K562 (cell line): ENCODE results near the gene VEGFB. TPM values are rescaled to one million over a fixed set of nuclear protein-coding genes. Genes with fewer than 3 reads are reported as not detected.

Source experiments
- ATAC-seq: fragments of 200-7000 bp; cut with Tn5 transposase; 3 replicates; pipeline ENCODE4 v1.9.1; 2020; ENCODE audit warnings: moderate library complexity
- BruUV-seq: library from RNA; stranded (reverse); fragments of 400-500 nt; replicated peaks from 2 replicates; lab custom pipeline; 2021; lab: Mats Ljungman, UMichigan
- CTCF ChIA-PET: fragments of 300-600 bp; formaldehyde crosslinking; extraction: SDS; loops from one replicate; lab custom pipeline; 2021; ENCODE audit warnings: low intra/inter-chr PET ratio; lab: Yijun Ruan, JAX
- POLR2A ChIA-PET: fragments of 300-600, 350-650 bp; sonication (Branson Sonifier 250); formaldehyde crosslinking; extraction: SDS; loops from one replicate; lab custom pipeline; 2021; ENCODE audit warnings: antibody characterized with exemption, inconsistent platforms; lab: Yijun Ruan, JAX
- DNase-seq, 4 experiments: peaks; one replicate each; pipeline versions ENCODE4 v3.0.0 to v3.0.0-alpha.2; 2011 to 2018; ENCODE audit warnings: low spot score in 3 of 4, mixed read lengths in 3 of 4; ENCODE audit errors: extremely low read depth in 1 of 4
- FAIRE-seq: peaks from 2 replicates; lab custom pipeline; 2011; peaks lifted over from hg19 to GRCh38; lab: Jason Lieb, UNC
- H2AFZ ChIP-seq: 2 replicates; pipeline ENCODE4 v1.6.0; 2011; ENCODE audit warnings: low read depth, low read length, control low read depth, inconsistent platforms
- H3K27ac ChIP-seq: fragments of 200-600 bp; 3 replicates; pipeline ENCODE4 v1.8.0; 2011; ENCODE audit warnings: low read depth, mild to moderate bottlenecking, control low read depth, inconsistent platforms, low read length, moderate library complexity, mixed read lengths; ENCODE audit errors: extremely low read depth
- H3K27me3 ChIP-seq, 2 experiments: fragments of 300-600 bp in 1 of 2; 2 replicates in 1 of 2; 3 replicates in 1 of 2; pipeline versions ENCODE4 v1.6.0 to v1.8.0; 2011; ENCODE audit warnings: inconsistent platforms in 2 of 2, low read length in 2 of 2, mild to moderate bottlenecking in 1 of 2, mixed read lengths in 1 of 2, moderate library complexity in 1 of 2; ENCODE audit not compliant: control insufficient read depth in 2 of 2, insufficient read depth in 2 of 2
- H3K36me3 ChIP-seq: fragments of 300-600 bp; 3 replicates; pipeline ENCODE4 v1.8.0; 2011; ENCODE audit warnings: mild to moderate bottlenecking, low read length, inconsistent platforms; ENCODE audit not compliant: control insufficient read depth, insufficient read depth
- H3K4me1 ChIP-seq, 2 experiments: fragments of 200-600 bp in 1 of 2; replicated peaks in 1 of 2; 2 replicates in 1 of 2; 3 replicates in 1 of 2; pipeline versions ENCODE4 v1.5.1 to v1.8.0; 2011; ENCODE audit warnings: inconsistent platforms in 2 of 2, low read length in 2 of 2, mild to moderate bottlenecking in 1 of 2, mixed read lengths in 1 of 2, moderate library complexity in 1 of 2; ENCODE audit not compliant: control insufficient read depth in 2 of 2, insufficient read depth in 2 of 2
- H3K4me2 ChIP-seq: 2 replicates; pipeline ENCODE4 v1.6.1; 2011; ENCODE audit warnings: low read length, control low read depth, inconsistent platforms, mixed read lengths; ENCODE audit not compliant: insufficient read depth
- H3K4me3 ChIP-seq: fragments of 200-600 bp; sonication (generic), shearing (Covaris generic); 2 replicates; pipeline ENCODE4 v1.5.1; 2016; ENCODE audit warnings: control low read depth, inconsistent platforms
- H3K79me2 ChIP-seq: fragments of 200-600 bp; 3 replicates; pipeline ENCODE4 v1.8.0; 2011; ENCODE audit warnings: low read length, inconsistent platforms; ENCODE audit not compliant: control insufficient read depth, insufficient read depth
- H3K9ac ChIP-seq, 2 experiments: 2 replicates each; pipeline versions ENCODE4 v1.6.0 to v1.6.1; 2011; ENCODE audit warnings: low read depth in 2 of 2, low read length in 2 of 2, control low read depth in 1 of 2, inconsistent platforms in 1 of 2, mild to moderate bottlenecking in 1 of 2, mixed read lengths in 1 of 2; ENCODE audit not compliant: insufficient read depth in 1 of 2
- H3K9me1 ChIP-seq: one replicate; pipeline ENCODE4 v1.6.0; 2011; ENCODE audit warnings: inconsistent platforms, mild to moderate bottlenecking, low read length, moderate library complexity; ENCODE audit not compliant: control insufficient read depth, insufficient read depth
- H3K9me3 ChIP-seq: replicated peaks from 2 replicates; pipeline ENCODE4 v1.5.1; 2011; ENCODE audit warnings: low read depth, low read length, inconsistent platforms; ENCODE audit not compliant: control insufficient read depth, insufficient read depth
- H4K20me1 ChIP-seq: replicated peaks from 2 replicates; pipeline ENCODE4 v1.6.1; 2011; ENCODE audit warnings: low read length, inconsistent platforms, mixed read lengths; ENCODE audit not compliant: control insufficient read depth, insufficient read depth
- ATF7 ChIP-seq: fragments of 450-650 bp; IDR thresholded peaks from 2 replicates; pipeline ENCODE4 v1.7.1; 2014; ENCODE audit warnings: mild to moderate bottlenecking, moderate library complexity
- BMI1 ChIP-seq: fragments of 150-350 bp; IDR thresholded peaks from 2 replicates; pipeline ENCODE4 v1.6.1; 2014; ENCODE audit warnings: low read length
- CAMTA2 ChIP-seq: fragments of 250-450 bp; sonication (Bioruptor Pico); conservative IDR thresholded peaks from 2 replicates; pipeline ENCODE4 v1.5.1; 2022
- CC2D1A ChIP-seq: fragments of 450-650 bp; IDR thresholded peaks from 2 replicates; pipeline ENCODE4 v1.6.1; 2017; ENCODE audit warnings: mild to moderate bottlenecking
- CTCFL ChIP-seq: IDR thresholded peaks from 2 replicates; pipeline ENCODE4 v1.6.1; 2011; ENCODE audit warnings: borderline replicate concordance, low read depth, mild to moderate bottlenecking, moderate library complexity, low read length; ENCODE audit not compliant: insufficient read depth, poor library complexity, severe bottlenecking
- KDM1A ChIP-seq, 2 experiments: fragments of 450-650 bp; IDR thresholded peaks; 2 replicates each; pipeline ENCODE4 v1.6.1; 2016; ENCODE audit warnings: mild to moderate bottlenecking in 2 of 2
- LEF1 ChIP-seq: fragments of 450-650 bp; IDR thresholded peaks from 2 replicates; pipeline ENCODE4 v1.6.1; 2016; ENCODE audit warnings: mild to moderate bottlenecking
- POLR2A ChIP-seq: fragments of 450-650 bp; conservative IDR thresholded peaks from 2 replicates; pipeline ENCODE4 v1.6.1; 2016
- POLR2AphosphoS5 ChIP-seq: IDR thresholded peaks from 2 replicates; pipeline ENCODE4 v1.6.1; 2011; ENCODE audit warnings: mild to moderate bottlenecking, low read depth, low read length, moderate library complexity; ENCODE audit not compliant: control insufficient read depth, insufficient read depth
- POLR2G ChIP-seq: fragments of 200-400 bp; formaldehyde crosslinking; IDR thresholded peaks from 2 replicates; pipeline ENCODE4 v1.6.1; 2017; ENCODE audit warnings: low read depth, mild to moderate bottlenecking, antibody characterized with exemption, low read length, moderate library complexity
- RBFOX2 ChIP-seq: fragments of 200-400 bp; formaldehyde crosslinking; IDR thresholded peaks from 2 replicates; pipeline ENCODE4 v1.6.1; 2017; ENCODE audit warnings: low read depth, mild to moderate bottlenecking, low read length, moderate library complexity
- RBM15 ChIP-seq: fragments of 200-400 bp; formaldehyde crosslinking; IDR thresholded peaks from 2 replicates; pipeline ENCODE4 v1.6.1; 2018; ENCODE audit warnings: mild to moderate bottlenecking, low read length, moderate library complexity; ENCODE audit not compliant: insufficient read depth
- SNRNP70 ChIP-seq: fragments of 200-400 bp; formaldehyde crosslinking; optimal IDR thresholded peaks from 2 replicates; pipeline ENCODE3; 2017; ENCODE audit warnings: low read depth, low read length
- ZNF232 ChIP-seq: sonication (generic); formaldehyde crosslinking; IDR thresholded peaks from 2 replicates; pipeline ENCODE4 v1.8.0; 2022; ENCODE audit warnings: mild to moderate bottlenecking, missing genetic modification reagents
- WGBS: fragments of 100-300 bp; shearing (Covaris generic); methylation state at CpG from one replicate; pipeline ENCODE4 v1.1.6; 2016; ENCODE audit warnings: low coverage, mixed read lengths; ENCODE audit not compliant: insufficient coverage; ENCODE audit errors: missing lambda C conversion rate; 5-methylcytosine and 5-hydroxymethylcytosine counted together
- in situ Hi-C: fragments of 300-500 bp; cut with MboI; formaldehyde crosslinking; loops from 4 replicates; pipeline ENCODE4 v1.15.0; 2018; ENCODE audit warnings: inconsistent platforms, mixed read lengths
- intact Hi-C: fragments of 100-400 bp; cut with micrococcal nuclease; formaldehyde crosslinking; loops from 2 replicates; pipeline ENCODE4 v1.14.2; 2022
- polyA plus RNA-seq, 8 experiments: library from polyadenylated mRNA; depleted of rRNA in 4 of 8; stranded (reverse) in 5 of 8; unstranded in 3 of 8; fragments of >200 nt; fragmentation: Nextera tagmentation in 2 of 8; fragmentation: Illumina TruSeq in 1 of 8; extraction: Ambion mirVana in 2 of 8; extraction: Trizol in 1 of 8; gene quantifications; 2 replicates each; pipeline versions ENCODE4 v1.2.1 to v1.2.3, GENCODE V29; 2011 to 2014; ENCODE audit warnings: inconsistent platforms in 1 of 8, missing spikeins in 1 of 8
- total RNA-seq, 7 experiments: library from RNA; depleted of rRNA in 6 of 7; stranded (reverse); fragments of >200 nt in 6 of 7; fragmentation: Illumina TruSeq in 2 of 7; extraction: Trizol in 2 of 7; gene quantifications; 2 replicates each; pipeline versions ENCODE4 v1.2.1 to v1.2.3, GENCODE V29; 2011 to 2021; ENCODE audit warnings: low replicate concordance in 1 of 7
- TF ChIP-seq, protein P1 (sequence below): sonication (generic); formaldehyde crosslinking; IDR thresholded peaks from 2 replicates; pipeline ENCODE4 v1.8.1; 2023; ENCODE audit warnings: mild to moderate bottlenecking, missing genetic modification reagents

VEGFB gene
- total and polyA plus RNA-seq, 9 of the 15 experiments (the other 6 are each of a cell fraction or from before 2014, with no cell fraction given): 11.0 to 83.4 (median 25.7) TPM

DNA sequence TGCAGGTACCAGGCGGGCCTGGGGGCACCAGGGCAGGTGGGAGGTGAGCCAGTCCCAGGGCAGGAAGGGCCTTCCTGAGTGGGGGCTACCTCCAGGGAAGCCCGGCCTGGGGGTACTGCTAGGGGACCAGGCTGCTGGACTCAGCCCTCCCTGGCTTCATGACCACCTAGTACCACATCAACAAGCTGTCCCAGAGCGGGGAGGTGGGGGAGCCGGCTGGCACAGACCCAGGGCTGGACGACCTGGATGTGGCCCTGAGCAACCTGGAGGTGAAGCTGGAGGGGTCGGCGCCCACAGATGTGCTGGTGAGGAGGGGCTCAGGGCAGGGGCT is 15.1 kb upstream of the VEGFB start:
- ATAC-seq: no peak
- WGBS: 79% methylated on average over 7 of the region's 7 CpGs

GRCh38 chr11:64219755-64220154 is 14.6 kb upstream of the VEGFB start:
- ATAC-seq: no peak

More for the DNA sequence above, 15.1 kb upstream of the VEGFB start:
- TF ChIP-seq BMI1 (no peak), RBM15 (no peak), CAMTA2 (CRISPR knock-in tag) (no peak), ATF7 (no peak), ZNF232 (no peak), POLR2A (0 out of 2 replicates have a peak, but pooled peaks have one; percentile 32), POLR2G (peak; percentile 71), RBFOX2 (peak; percentile 60)
- TF ChIP-seq, all 486 proteins: peak for 3
- Histone ChIP-seq H4K20me1 (no peaks in the 10 kb centered on the region), H3K9me1 (no peaks in the 10 kb centered on the region), H3K9me3 (no peaks in the 10 kb centered on the region), H3K36me3 (peaks cover 82% of the 10 kb centered on the region), H3K4me3 (no peak overlapping the region), H3K4me2 (no peak overlapping the region), H3K79me2 (no peaks in the 10 kb centered on the region), H2AFZ (no peak overlapping the region), H3K27ac (no peak overlapping the region), H3K4me1 (peaks cover 0 to 28% of the 10 kb centered on the region in 2 experiments; a peak in 2 of 5 replicates), H3K9ac (no peak overlapping the region; a peak in 1 of 4 replicates), H3K27me3 (no peaks in the 10 kb centered on the region)
- no peak for DNase-seq
- CTCF ChIA-PET: no interaction called here
- in situ Hi-C loops: no loop called here
- intact Hi-C loops: no loop called here
- no peak for FAIRE-seq
- no TSS peak for BruUV-seq
- POLR2A ChIA-PET: interaction anchor here (0.8 to 7.0 kb wide), 2 partner anchors 12 to 20 kb away, joined by 4 to 57 read pairs; partner anchors contain the start of gene FERMT3

More at GRCh38 chr11:64219755-64220154, 14.6 kb upstream of the VEGFB start:
- no peak overlapping the region for H2AFZ ChIP-seq
- H3K9me3 ChIP-seq: no peaks in the 10 kb centered on the region
- H3K79me2 ChIP-seq: no peaks in the 10 kb centered on the region
- peaks cover 0 to 32% of the 10 kb centered on the region in 2 experiments; a peak in 3 of 5 replicates for H3K4me1 ChIP-seq
- intact Hi-C loops: no loop called here
- H3K4me3 ChIP-seq: no peak overlapping the region
- peaks cover 82% of the 10 kb centered on the region for H3K36me3 ChIP-seq
- FAIRE-seq (no peak), DNase-seq (no peak)
- no peaks in the 10 kb centered on the region for H4K20me1 ChIP-seq
- H3K27me3 ChIP-seq: no peaks in the 10 kb centered on the region
- H3K9ac ChIP-seq: peak overlapping the region in 1 of 2 experiments; percentile 45; a peak in 1 of 4 replicates
- no peak overlapping the region for H3K4me2 ChIP-seq
- CTCF ChIA-PET: no interaction called here
- POLR2A ChIA-PET: interaction anchor here (0.8 to 7.0 kb wide), 2 partner anchors 13 to 19 kb away, joined by 4 to 57 read pairs; partner anchors contain the start of gene FERMT3
- WGBS: 92% methylated on average over 9 of the region's 10 CpGs
- peak; percentile 0; the same call in 1 of the 2 replicates for TF ChIP-seq POLR2AphosphoS5
- no peak for TF ChIP-seq CTCFL
- TF ChIP-seq KDM1A (IDR thresholded peaks at IDR 0.05): no peak
- TF ChIP-seq CC2D1A: no peak
- TF ChIP-seq SNRNP70: no peak
- TF ChIP-seq, protein P1, sequence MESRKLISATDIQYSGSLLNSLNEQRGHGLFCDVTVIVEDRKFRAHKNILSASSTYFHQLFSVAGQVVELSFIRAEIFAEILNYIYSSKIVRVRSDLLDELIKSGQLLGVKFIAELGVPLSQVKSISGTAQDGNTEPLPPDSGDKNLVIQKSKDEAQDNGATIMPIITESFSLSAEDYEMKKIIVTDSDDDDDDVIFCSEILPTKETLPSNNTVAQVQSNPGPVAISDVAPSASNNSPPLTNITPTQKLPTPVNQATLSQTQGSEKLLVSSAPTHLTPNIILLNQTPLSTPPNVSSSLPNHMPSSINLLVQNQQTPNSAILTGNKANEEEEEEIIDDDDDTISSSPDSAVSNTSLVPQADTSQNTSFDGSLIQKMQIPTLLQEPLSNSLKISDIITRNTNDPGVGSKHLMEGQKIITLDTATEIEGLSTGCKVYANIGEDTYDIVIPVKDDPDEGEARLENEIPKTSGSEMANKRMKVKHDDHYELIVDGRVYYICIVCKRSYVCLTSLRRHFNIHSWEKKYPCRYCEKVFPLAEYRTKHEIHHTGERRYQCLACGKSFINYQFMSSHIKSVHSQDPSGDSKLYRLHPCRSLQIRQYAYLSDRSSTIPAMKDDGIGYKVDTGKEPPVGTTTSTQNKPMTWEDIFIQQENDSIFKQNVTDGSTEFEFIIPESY (CRISPR knock-in tag): peak; percentile 64; the same call in 1 of the 2 replicates
- TF ChIP-seq LEF1: no peak
- H3K9me1 ChIP-seq: peaks cover 4% of the 10 kb centered on the region
- no peak overlapping the region for H3K27ac ChIP-seq
- in situ Hi-C loops: no loop called here
- BruUV-seq: no TSS peak
